DOHH2 (cell line): ENCODE data around the gene LAMC3.

Experiments
- EZH2phosphoT487 ChIP-seq: fragments of 200-600 bp; sonication (generic); IDR thresholded peaks from 2 replicates; pipeline ENCODE4 v1.6.1; 2017; ENCODE audit warnings: borderline replicate concordance, mild to moderate bottlenecking, antibody characterized with exemption, low read length, moderate library complexity, mixed read lengths
- TF ChIP-seq, protein P1 (sequence below): fragments of 200-600 bp; sonication (generic); IDR thresholded peaks from one replicate; pipeline ENCODE4 v1.5.1; 2014; ENCODE audit warnings: antibody characterized with exemption, mild to moderate bottlenecking, low read depth, low read length; ENCODE audit not compliant: poor library complexity, severe bottlenecking

GRCh38 chr9:131092548-131093440 lies 83.8 kb downstream of the LAMC3 start:
- TF ChIP-seq, protein P1, sequence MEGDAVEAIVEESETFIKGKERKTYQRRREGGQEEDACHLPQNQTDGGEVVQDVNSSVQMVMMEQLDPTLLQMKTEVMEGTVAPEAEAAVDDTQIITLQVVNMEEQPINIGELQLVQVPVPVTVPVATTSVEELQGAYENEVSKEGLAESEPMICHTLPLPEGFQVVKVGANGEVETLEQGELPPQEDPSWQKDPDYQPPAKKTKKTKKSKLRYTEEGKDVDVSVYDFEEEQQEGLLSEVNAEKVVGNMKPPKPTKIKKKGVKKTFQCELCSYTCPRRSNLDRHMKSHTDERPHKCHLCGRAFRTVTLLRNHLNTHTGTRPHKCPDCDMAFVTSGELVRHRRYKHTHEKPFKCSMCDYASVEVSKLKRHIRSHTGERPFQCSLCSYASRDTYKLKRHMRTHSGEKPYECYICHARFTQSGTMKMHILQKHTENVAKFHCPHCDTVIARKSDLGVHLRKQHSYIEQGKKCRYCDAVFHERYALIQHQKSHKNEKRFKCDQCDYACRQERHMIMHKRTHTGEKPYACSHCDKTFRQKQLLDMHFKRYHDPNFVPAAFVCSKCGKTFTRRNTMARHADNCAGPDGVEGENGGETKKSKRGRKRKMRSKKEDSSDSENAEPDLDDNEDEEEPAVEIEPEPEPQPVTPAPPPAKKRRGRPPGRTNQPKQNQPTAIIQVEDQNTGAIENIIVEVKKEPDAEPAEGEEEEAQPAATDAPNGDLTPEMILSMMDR, result no peak
- TF ChIP-seq EZH2phosphoT487, result no peak
